Astrocyte of the cerebellum (primary cell): ENCODE data around the gene SYT14.
"Not testable (repeated sequence)": the region's sequence is repeated elsewhere in the genome, so short reads cannot be mapped to it uniquely, and the experiment has no call there.

ENCODE experiments used
- DNase-seq: peaks from one replicate; pipeline ENCODE4 v3.0.0-alpha.2; 2011; ENCODE audit warnings: low read depth
- H3K4me3 ChIP-seq: 2 replicates; pipeline ENCODE4 v1.5.1; 2011; ENCODE audit warnings: mild to moderate bottlenecking, low read depth, low read length, moderate library complexity
- in situ Hi-C: cut with HindIII; loops from 2 replicates; pipeline ENCODE4 v1.10.0; 2017; ENCODE audit warnings: low sequenced_read_pairs
- TF ChIP-seq, protein P1 (sequence below): IDR thresholded peaks from 2 replicates; pipeline ENCODE4 v1.5.1; 2012; ENCODE audit warnings: low read length, low read depth, moderate library complexity, mild to moderate bottlenecking; ENCODE audit errors: missing control alignments

Gene SYT14

DNA sequence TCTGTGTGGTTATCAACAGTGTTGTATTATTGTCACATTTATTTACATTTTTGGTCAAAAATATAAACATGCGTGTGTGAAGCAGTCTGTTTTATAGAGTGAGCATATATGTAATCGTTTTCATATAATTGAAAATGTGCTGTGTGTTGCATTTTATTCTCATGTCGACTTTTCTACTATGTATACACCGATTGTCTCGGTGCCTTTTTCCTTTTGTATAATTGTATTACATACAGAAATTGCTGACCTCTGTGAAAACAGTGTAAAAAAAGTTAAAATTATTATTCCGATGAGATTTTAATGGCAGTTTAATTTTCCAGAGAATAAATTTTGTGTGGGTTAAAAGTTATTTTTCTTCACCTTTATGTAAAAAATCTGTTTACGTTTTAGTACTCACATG, 232.2 kb downstream of the SYT14 start:
- DNase-seq, result no peak
- H3K4me3 ChIP-seq, result no peak overlapping the region
- in situ Hi-C loops, result no loop called here
- TF ChIP-seq, protein P1, sequence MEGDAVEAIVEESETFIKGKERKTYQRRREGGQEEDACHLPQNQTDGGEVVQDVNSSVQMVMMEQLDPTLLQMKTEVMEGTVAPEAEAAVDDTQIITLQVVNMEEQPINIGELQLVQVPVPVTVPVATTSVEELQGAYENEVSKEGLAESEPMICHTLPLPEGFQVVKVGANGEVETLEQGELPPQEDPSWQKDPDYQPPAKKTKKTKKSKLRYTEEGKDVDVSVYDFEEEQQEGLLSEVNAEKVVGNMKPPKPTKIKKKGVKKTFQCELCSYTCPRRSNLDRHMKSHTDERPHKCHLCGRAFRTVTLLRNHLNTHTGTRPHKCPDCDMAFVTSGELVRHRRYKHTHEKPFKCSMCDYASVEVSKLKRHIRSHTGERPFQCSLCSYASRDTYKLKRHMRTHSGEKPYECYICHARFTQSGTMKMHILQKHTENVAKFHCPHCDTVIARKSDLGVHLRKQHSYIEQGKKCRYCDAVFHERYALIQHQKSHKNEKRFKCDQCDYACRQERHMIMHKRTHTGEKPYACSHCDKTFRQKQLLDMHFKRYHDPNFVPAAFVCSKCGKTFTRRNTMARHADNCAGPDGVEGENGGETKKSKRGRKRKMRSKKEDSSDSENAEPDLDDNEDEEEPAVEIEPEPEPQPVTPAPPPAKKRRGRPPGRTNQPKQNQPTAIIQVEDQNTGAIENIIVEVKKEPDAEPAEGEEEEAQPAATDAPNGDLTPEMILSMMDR, result no peak

DNA sequence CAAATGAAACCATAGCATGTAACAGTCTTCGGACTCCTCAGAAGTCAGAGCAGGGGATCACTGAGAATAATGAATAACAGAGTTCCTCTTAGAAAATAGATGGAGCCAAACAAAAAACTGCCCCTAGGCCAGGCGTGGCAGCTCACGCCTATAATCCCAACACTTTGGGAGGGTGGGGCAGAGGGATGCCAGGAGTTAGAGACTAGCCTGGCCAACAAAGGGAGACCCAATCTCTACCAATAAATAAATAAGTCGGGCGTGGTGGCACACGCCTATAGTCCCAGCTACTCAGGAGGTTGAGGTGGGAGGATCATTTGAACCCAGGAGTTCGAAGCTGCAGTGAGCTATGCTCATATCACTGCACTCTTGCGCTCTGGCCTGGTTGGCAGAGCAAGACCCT, 236.1 kb downstream of the SYT14 start:
- TF ChIP-seq, protein P1, result no peak
- H3K4me3 ChIP-seq, result no peak overlapping the region
- no peak for DNase-seq
- in situ Hi-C loops, result no loop called here

DNA sequence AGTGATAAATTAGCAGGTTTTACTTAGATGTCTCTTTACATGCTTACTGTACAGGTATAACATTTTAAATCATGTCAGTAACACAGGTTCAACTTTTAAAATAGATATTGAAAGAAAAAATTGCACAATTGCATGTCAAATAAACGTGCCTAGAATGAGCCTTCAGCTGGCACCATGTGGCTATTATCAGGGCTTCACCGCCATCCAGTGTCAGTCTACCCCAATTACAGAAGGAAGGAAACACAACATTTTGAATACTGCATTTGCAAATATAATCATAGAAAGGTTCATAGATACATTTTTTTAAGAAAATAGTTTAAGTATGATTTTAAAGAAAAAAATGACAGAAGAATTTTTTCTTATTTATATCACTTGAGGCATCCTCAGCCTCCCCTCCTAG, 247.0 kb downstream of the SYT14 start:
- no peak for DNase-seq
- in situ Hi-C loops, result no loop called here
- no peak overlapping the region for H3K4me3 ChIP-seq
- TF ChIP-seq, protein P1, result no peak

DNA sequence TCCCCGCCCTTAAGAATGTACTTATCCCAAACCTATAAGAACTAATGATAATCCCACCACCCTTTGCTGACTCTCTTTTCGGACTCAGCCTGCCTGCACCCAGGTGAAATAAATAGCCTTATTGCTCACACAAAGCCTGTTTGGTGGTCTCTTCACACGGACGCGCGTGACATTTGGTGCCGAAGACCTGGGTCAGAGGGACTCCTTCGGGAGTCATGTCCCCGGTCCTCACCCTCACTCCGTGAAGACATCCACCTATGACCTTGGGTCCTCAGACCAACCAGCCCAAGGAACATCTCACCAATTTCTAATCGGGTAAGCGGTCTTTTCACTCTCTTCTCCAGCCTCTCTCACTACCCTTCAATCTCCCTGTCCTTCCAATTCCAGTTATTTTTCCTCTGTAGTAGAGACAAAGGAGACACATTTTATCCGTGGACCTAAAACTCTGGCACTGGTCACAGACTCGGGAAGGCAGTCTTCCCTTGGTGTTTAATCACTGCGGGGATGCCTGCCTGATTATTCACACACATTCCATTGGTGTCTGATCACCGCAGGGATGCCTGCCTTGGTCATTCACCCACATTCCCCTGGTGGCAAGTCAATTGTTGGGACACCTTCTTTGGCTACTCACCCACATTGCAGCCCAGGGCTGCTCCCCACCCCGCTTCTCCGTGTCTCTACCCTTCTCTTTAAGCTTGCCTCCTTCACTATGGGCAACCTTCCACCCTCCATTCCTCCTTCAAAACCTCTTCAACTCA, 250.0 kb downstream of the SYT14 start:
- in situ Hi-C loops, H3K4me3 ChIP-seq: not testable (repeated sequence)
- DNase-seq, result peak; percentile 52

DNA sequence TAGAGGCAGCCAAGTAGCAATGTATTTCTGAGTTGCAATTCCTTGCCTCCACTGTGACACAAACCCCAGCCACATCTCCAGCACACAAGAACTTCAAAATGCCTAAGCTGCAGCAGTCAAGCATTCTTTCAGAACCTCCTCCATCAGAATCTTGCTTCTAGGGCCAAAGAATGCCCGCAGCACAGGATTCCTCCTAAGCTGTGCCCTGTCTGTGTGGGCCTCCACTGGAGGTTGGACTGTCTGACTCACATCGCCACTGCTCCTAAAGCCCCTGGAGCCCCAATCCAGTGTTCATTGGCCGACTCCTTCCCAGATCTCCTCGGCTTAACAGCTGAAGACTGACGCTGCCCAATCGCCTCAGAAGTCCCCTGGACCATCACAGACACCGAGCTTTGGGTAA, 251.4 kb downstream of the SYT14 start:
- DNase-seq, result no peak
- TF ChIP-seq, protein P1, result no peak
- no peak overlapping the region for H3K4me3 ChIP-seq
- in situ Hi-C loops, result no loop called here

DNA sequence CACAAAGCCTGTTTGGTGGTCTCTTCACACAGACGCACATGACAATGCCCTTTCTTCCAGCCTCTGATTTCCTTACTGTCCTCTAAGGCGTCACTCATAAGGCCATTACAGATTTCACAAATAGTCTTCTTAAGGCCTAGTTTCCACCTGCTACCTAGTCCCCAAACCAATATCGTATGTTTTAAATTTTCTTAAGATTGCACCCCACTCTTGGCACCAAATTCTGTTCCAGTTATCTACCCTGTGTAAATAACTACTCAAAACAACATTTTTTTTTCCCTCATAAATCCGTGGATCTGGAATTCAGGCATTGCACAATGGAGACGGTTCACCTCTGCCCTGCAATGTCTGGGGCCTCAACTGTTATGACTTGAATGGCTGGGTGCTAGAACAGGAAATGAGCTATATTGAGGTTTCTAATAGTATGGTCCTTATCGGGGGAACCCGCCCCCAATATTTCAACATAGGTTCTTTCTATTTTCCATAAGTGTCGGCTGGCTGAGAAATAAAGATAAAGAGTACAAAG, 257.7 kb downstream of the SYT14 start:
- in situ Hi-C loops, result no loop called here

DNA sequence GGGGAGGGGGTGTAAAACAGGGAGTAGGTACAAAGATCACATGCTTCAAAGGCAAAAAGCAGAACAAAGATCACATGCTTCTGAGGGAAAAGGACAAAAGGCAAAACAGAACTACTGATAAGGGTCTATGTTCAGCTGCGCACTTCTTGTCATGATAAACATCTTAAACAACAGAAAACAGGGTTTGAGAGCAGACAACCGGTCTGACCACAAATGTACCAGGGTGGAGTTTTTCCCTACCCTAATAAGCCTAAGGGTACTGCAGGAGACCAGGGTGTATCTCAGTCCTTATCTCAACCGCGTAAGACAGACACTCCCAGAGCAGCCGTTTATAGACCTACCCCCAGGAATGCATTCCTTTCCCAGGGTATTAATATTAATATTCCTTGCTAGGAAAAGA, 258.2 kb downstream of the SYT14 start:
- in situ Hi-C loops, H3K4me3 ChIP-seq, DNase-seq: not testable (repeated sequence)

More for the DNA sequence above, 257.7 kb downstream of the SYT14 start:
- TF ChIP-seq, protein P1, result no peak
- no peak for DNase-seq
- H3K4me3 ChIP-seq, result no peak overlapping the region
